ENCODE results near the gene PHLDB3.

DNA sequence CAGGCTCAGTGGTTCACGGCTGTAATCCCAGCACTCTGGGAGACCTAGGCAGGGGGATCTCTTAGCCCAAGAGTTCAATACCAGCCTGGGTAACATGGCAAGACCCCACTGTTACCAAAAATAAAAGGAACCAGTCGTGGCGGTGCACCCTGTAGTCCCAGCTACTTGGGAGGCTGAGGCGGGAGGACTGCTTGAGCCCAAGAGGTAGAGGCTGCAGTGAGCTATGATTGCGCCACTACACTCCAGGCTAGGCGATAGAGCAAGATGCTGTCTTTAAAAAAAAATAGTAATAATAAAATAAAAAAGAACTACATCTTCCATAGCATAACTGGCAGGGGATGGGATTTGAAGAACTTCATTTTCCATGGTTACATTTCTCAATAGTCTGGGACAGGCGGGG lies 42.2 kb downstream of the PHLDB3 start:
- TF ChIP-seq EP300 (IDR thresholded peaks at IDR 0.05) (no peak), ZNF302 (CRISPR knock-in tag; IDR thresholded peaks at IDR 0.05) (no peak), CEBPB (IDR thresholded peaks at IDR 0.05) (no peak), RNF2 (IDR thresholded peaks at IDR 0.05; ENCODE audit: borderline replicate concordance, low read depth) (no peak), ZSCAN20 (CRISPR knock-in tag; IDR thresholded peaks at IDR 0.05) (no peak), BHLHE40 (IDR thresholded peaks at IDR 0.05; ENCODE audit: low read depth, low read length) (no peak), POLR2AphosphoS2 (conservative IDR thresholded peaks at IDR 0.05; ENCODE audit: low read length) (no peak)
- TF ChIP-seq, protein P1, sequence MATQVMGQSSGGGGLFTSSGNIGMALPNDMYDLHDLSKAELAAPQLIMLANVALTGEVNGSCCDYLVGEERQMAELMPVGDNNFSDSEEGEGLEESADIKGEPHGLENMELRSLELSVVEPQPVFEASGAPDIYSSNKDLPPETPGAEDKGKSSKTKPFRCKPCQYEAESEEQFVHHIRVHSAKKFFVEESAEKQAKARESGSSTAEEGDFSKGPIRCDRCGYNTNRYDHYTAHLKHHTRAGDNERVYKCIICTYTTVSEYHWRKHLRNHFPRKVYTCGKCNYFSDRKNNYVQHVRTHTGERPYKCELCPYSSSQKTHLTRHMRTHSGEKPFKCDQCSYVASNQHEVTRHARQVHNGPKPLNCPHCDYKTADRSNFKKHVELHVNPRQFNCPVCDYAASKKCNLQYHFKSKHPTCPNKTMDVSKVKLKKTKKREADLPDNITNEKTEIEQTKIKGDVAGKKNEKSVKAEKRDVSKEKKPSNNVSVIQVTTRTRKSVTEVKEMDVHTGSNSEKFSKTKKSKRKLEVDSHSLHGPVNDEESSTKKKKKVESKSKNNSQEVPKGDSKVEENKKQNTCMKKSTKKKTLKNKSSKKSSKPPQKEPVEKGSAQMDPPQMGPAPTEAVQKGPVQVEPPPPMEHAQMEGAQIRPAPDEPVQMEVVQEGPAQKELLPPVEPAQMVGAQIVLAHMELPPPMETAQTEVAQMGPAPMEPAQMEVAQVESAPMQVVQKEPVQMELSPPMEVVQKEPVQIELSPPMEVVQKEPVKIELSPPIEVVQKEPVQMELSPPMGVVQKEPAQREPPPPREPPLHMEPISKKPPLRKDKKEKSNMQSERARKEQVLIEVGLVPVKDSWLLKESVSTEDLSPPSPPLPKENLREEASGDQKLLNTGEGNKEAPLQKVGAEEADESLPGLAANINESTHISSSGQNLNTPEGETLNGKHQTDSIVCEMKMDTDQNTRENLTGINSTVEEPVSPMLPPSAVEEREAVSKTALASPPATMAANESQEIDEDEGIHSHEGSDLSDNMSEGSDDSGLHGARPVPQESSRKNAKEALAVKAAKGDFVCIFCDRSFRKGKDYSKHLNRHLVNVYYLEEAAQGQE (IDR thresholded peaks at IDR 0.05), result no peak
